ENCODE data around the gene GNAT1. TPM values are rescaled to one million over a fixed set of nuclear protein-coding genes. Genes with fewer than 3 reads are reported as not detected.

Gene GNAT1
- total RNA-seq, 1 experiment from 2014 or later: not detected

DNA sequence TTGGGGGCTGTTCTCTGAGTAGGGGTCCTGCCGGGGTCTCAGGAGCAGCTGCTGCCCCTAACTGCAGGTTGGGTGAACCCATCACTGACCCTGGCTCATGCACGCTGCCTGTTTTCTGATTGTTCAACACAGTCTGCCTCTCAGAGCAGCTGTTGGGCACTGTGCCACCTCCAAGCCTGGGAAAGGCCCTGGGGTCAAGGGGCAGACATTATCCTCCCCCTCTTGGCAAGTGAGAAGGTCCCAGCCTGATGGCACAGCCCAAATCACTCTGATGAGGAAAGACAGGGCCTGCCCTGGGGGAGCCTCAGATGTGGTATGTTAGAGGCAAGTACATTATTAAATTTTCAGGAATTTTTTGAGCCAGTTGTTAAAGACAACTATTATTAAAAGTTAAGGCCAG lies 14.1 kb upstream of the GNAT1 start:
- Histone ChIP-seq H3K4me1 (ENCODE audit: insufficient read depth, low read length) (no peaks in the 10 kb centered on the region), H3K4me2 (ENCODE audit: insufficient read depth, insufficient read length, low read length) (no peak overlapping the region), H3T11ph (ENCODE audit: low read length) (no peak overlapping the region), H4K20me1 (ENCODE audit: control insufficient read depth, insufficient read depth, insufficient read length) (no peaks in the 10 kb centered on the region), H4K5ac (ENCODE audit: insufficient read length, low read depth, low read length) (no peak overlapping the region), H2BK15ac (ENCODE audit: low read depth, low read length) (no peak overlapping the region), H3K27ac (ENCODE audit: insufficient read length, low read depth, low read length) (no peak overlapping the region), H2BK20ac (ENCODE audit: low read depth, low read length, poor library complexity, severe bottlenecking) (no peak overlapping the region), H3K27me3 (ENCODE audit: insufficient read depth, low read length) (no peaks in the 10 kb centered on the region), H3K9me3 (ENCODE audit: control insufficient read depth, low read depth, low read length) (no peaks in the 10 kb centered on the region), H3K79me1 (ENCODE audit: insufficient read depth, low read depth, low read length, poor library complexity, severe bottlenecking) (no peaks in the 10 kb centered on the region), H2BK12ac (ENCODE audit: insufficient read length, low read depth, low read length) (no peak overlapping the region), H3K18ac (ENCODE audit: insufficient read length, low read depth, low read length) (no peak overlapping the region), H4K8ac (replicated peaks; ENCODE audit: insufficient read length, low read depth, low read length) (no peak overlapping the region), H2BK5ac (ENCODE audit: insufficient read length, low read length) (no peak overlapping the region), H3K56ac (ENCODE audit: insufficient read length, low read depth, low read length) (no peak overlapping the region), H2BK120ac (ENCODE audit: low read depth, low read length, poor library complexity, severe bottlenecking) (no peak overlapping the region), H3K23me2 (ENCODE audit: insufficient read length, low read depth, low read length, poor library complexity, severe bottlenecking) (no peaks in the 10 kb centered on the region), H3K79me2 (ENCODE audit: insufficient read depth, low read length) (no peaks in the 10 kb centered on the region), H3K9ac (ENCODE audit: extremely low read depth, insufficient read length, low read length) (no peak overlapping the region), H2AK5ac (ENCODE audit: insufficient read length, low read length) (no peak overlapping the region), H3K23ac (ENCODE audit: insufficient read length, low read depth, low read length) (no peak overlapping the region), H3K14ac (ENCODE audit: insufficient read depth, low read length) (no peak overlapping the region), H4K91ac (ENCODE audit: insufficient read length, low read depth, low read length) (no peak overlapping the region), H2AFZ (ENCODE audit: low read length) (no peak overlapping the region), H3K4ac (ENCODE audit: low read depth, low read length) (no peak overlapping the region)
- Mint-ChIP-seq H3K36me3 (ENCODE audit: insufficient read depth in 1 of 3, low read depth in 3 of 3) (peaks cover 20 to 58% (median 32%) of the 10 kb centered on the region in 3 experiments; a peak in 6 of 7 replicates), H3K27ac (no peak overlapping the region; a peak in 1 of 7 replicates), H3K4me3 (no peak overlapping the region), H3K4me1 (peaks cover 2 to 3% of the 10 kb centered on the region in 2 experiments; a peak in 1 of 4 replicates), H3K9me3 (no peaks in the 10 kb centered on the region), H3K27me3 (ENCODE audit: low read depth) (no peaks in the 10 kb centered on the region)
- TF ChIP-seq, protein P1, sequence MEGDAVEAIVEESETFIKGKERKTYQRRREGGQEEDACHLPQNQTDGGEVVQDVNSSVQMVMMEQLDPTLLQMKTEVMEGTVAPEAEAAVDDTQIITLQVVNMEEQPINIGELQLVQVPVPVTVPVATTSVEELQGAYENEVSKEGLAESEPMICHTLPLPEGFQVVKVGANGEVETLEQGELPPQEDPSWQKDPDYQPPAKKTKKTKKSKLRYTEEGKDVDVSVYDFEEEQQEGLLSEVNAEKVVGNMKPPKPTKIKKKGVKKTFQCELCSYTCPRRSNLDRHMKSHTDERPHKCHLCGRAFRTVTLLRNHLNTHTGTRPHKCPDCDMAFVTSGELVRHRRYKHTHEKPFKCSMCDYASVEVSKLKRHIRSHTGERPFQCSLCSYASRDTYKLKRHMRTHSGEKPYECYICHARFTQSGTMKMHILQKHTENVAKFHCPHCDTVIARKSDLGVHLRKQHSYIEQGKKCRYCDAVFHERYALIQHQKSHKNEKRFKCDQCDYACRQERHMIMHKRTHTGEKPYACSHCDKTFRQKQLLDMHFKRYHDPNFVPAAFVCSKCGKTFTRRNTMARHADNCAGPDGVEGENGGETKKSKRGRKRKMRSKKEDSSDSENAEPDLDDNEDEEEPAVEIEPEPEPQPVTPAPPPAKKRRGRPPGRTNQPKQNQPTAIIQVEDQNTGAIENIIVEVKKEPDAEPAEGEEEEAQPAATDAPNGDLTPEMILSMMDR (conservative IDR thresholded peaks at IDR 0.05): no peak
- WGBS (ENCODE audit: extremely low coverage, insufficient read length, low lambda C conversion rate): no CpG with 5 or more reads among the region's 2 CpGs
- DNase-seq: no peak
